ENCODE results near the gene RELA. TPM values are rescaled to one million over a fixed set of nuclear protein-coding genes. Genes with fewer than 3 reads are reported as not detected.

The RELA gene
- total RNA-seq, 2 experiments from 2014 or later = 78.9 to 80.2 TPM

DNA sequence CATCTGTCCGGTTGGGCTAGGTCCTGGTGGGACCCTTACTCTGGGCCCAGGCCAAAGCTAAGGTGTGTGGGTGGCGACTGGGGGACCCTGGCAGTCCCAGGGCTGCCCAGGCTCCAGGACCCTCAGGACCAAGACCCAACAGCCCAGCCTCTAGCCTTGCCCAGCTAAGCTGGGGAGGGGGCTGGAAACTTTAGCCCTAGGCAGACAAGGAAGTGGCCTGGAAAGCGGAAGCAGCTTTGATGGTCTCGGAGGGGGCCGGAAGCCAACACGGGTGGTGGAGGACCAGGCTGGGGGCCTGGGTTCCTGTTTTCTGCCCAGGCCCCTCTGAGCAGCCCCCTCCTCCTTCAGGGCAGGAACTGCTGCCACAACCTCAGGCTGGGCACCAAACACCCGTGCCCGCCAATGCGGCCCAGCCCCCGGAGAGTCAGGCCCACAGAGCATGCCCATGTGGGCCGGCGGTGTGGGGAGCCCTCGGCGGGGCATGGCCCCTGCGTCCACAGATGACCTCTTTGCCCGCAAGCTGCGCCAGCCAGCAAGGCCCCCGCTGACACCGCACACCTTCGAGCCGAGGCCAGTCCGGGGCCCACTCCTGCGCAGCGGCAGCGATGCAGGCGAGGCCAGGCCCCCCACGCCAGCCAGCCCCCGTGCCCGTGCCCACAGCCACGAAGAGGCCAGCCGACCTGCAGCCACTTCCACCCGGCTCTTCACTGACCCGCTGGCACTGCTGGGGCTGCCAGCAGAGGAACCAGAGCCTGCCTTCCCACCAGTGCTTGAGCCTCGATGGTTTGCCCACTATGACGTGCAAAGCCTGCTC is 22.0 kb downstream of the RELA start:
- POLR2A ChIA-PET = interaction anchor here (0.5 to 6.3 kb wide), 4 partner anchors 11 to 239 kb away, joined by 4 to 39 read pairs (median 10); partner anchors contain the start of genes CTSW and RELA

DNA sequence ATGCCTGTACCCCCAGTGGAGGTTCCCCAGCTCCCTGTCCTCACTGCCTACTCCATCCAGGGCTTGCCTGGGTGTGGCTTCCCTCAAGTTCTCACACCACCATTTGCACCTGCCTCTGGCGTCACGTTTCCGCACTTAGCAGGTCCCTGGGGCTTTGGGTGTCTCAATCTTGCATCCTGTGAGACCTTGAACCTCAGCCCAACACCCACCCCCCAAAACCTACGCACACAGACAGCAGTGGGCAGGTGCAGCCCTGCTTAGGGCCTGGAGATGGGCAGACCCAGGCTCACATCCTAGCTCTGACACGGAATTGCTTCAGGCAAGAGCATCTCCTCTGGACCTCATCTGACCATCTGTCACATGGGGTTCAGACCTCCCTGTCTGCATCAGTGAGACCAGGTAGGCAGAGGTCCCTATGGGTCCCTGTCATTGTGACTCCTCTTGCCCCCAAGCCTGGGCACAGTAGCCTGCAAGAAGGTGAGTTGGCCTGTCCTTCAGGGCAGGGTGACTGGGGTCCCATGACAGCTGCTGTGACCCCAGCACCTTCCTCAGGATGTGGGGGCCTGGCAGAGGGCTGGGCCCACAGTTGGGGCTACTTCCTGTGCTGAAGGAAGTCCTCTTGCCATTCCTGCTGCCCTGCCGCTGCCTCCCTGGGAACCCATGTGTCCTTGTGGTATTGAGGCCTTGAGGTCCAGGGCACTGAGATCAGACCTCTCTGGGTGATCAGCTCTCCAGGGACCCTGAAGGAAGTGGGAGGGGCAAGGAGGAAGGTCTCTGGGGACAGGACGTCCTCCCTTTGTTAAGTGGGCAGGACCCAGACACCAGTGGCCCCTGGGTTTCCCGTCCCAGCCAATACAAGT is 22.9 kb downstream of the RELA start:
- CTCF ChIA-PET = interaction anchor here (0.6 to 1.9 kb wide), 8 partner anchors 8 to 220 kb away, joined by 3 to 5 read pairs (median 4); partner anchors contain the start of genes KAT5 and MUS81
- POLR2A ChIA-PET = interaction anchor here (0.5 to 6.3 kb wide), 4 partner anchors 12 to 240 kb away, joined by 4 to 39 read pairs (median 10); partner anchors contain the start of genes CTSW and RELA

More for the DNA sequence above, 22.0 kb downstream of the RELA start:
- CTCF ChIA-PET = interaction anchor here (0.6 to 1.4 kb wide), 4 partner anchors 9 to 71 kb away, joined by 3 to 5 read pairs (median 4); partner anchors contain the start of gene KAT5

DNA sequence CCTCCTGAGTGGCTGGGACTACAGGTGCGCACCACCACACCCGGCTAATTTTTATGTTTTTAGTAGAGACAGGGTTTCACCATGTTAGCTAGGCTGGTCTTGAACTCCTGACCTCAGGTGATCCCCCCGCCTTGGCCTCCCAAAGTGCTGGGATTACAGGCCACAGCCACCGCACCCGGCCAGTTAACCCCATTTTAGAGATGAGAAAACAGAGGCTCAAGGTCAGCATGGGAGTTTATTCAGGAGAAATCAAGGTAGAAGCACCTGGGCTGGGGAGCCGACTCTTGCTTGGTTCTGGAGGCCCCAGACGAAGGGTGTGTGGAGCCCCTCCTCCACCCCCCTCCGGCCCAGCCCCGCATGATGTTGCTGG is 23.5 kb downstream of the RELA start:
- ChIA-PET POLR2A (interaction anchor here (1.3 to 6.3 kb wide), 3 partner anchors 13 to 24 kb away, joined by 3 to 39 read pairs (median 17); partner anchors contain the start of gene RELA), CTCF (interaction anchor here (0.7 to 2.0 kb wide), 9 partner anchors 12 to 221 kb away, joined by 3 to 6 read pairs (median 4); partner anchors contain the start of genes MAP3K11, MUS81 and PCNX3)

DNA sequence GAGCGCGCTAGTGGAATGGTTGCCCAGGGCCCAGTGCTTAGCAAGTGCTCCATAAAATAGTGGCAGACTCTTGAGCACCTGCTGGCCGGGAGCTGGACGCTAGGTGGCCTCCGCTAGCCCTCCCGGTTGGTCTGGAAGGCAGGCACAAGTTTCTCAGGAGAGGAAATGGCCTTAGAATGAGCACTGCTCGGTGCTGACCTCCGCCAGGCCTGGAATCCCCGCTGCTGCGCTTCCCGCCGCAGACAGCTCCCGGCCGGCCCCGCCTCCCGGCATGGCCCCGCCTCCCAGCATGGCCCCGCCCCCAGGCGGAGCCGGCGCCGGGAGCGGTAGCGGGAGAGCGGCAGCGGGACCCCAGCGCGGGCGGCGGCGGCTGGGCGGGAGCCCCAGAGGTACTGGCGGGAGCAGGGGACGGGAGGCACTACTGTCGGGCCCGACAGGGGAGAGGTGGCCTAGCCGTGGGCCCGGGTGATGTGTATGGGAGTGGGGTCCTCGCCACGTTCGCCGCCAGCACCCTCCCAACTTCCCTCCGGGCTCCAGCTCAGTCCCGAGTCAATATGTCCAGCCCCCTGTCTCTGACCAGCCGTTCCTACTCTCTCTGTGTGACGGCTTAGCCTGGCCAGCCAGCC is 24.8 kb downstream of the RELA start, which contains the start of gene SIPA1:
TSS of gene SIPA1 (plus strand) at position 308 of the 626 bp plus-strand sequence. CDS start 2,821 bp downstream, outside the sequence.
- POLR2A ChIA-PET = interaction anchor here (0.6 to 6.3 kb wide), 8 partner anchors 12 to 250 kb away, joined by 3 to 39 read pairs (median 3); partner anchors contain the start of genes FIBP and PCNX3
- CTCF ChIA-PET = interaction anchor here (0.6 to 2.0 kb wide), 12 partner anchors 8 to 250 kb away, joined by 3 to 6 read pairs (median 4); partner anchors contain the start of genes FIBP, MAP3K11, MUS81 and PCNX3

DNA sequence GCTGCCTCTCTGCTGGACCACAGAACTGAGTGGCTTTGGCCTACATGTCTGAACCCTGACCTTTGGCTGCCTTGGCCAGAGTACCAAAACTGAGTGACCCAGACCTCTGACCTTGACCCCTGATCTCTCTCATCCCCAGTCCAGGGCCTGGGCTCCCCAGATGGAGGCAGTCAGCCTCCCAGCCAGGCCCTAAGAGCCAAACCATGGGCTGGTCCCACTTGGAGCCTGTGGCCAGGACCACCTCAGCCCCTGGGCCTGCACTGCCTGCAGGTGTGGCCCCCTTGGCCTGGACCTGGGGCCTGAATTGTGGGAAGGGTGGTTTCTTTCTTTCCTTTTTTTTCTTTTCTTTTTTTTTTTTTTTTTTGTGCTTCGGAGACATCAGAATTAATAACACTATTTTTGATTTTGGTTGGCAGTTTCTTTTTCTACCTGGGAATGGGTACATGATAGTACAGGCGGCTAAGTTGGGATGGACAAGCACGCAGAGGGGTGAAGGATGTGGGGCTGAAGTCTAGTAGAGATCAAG is 25.6 kb downstream of the RELA start:
- ChIA-PET POLR2A (interaction anchor here (0.6 to 6.3 kb wide), 4 partner anchors 15 to 111 kb away, joined by 3 to 39 read pairs (median 10); partner anchors contain the start of gene PCNX3), CTCF (interaction anchor here (0.9 to 2.0 kb wide), 5 partner anchors 8 to 71 kb away, joined by 3 to 6 read pairs (median 4); partner anchors contain the start of genes PCNX3 and RELA)

DNA sequence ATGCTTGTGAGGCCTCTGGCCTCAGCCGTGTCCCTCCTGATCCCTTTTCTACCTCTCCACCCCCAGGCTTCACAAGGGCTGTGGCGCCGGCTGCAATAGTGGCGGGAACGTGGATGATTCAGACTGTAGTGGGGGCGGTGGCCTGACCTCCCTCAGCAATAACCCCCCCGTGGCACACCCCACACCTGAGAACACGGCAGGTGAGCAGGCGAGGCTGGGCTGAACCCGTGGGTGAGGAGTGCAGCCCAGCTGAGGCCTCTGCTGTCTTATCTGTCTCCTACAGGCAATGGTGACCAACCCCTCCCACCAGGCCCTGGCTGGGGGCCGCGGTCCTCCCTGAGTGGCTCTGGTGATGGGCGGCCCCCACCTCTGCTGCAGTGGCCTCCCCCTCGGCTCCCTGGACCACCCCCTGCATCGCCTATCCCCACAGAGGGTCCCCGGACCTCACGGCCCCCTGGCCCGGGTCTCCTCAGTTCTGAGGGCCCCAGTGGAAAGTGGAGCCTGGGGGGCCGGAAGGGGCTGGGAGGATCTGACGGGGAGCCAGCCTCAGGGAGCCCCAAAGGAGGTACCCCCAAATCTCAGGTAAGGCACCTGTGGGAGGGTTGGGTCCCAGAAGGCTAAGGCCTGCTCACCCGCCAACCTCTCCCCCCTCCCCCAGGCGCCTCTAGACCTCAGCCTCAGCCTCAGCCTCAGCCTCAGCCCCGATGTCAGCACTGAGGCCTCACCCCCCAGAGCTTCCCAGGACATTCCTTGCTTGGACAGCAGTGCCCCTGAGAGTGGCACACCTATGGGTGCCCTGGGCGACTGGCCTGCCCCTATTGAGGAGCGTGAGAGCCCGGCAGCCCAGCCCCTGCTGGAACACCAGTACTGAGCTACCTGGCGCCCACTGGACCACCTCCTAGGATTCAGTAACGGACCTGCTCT is 26.3 kb downstream of the RELA start:
- ChIA-PET POLR2A (interaction anchor here (0.7 to 6.3 kb wide), 2 partner anchors 15 to 70 kb away, joined by 11 to 39 read pairs; no protein-coding TSS in a partner anchor), CTCF (no interaction called here)

DNA sequence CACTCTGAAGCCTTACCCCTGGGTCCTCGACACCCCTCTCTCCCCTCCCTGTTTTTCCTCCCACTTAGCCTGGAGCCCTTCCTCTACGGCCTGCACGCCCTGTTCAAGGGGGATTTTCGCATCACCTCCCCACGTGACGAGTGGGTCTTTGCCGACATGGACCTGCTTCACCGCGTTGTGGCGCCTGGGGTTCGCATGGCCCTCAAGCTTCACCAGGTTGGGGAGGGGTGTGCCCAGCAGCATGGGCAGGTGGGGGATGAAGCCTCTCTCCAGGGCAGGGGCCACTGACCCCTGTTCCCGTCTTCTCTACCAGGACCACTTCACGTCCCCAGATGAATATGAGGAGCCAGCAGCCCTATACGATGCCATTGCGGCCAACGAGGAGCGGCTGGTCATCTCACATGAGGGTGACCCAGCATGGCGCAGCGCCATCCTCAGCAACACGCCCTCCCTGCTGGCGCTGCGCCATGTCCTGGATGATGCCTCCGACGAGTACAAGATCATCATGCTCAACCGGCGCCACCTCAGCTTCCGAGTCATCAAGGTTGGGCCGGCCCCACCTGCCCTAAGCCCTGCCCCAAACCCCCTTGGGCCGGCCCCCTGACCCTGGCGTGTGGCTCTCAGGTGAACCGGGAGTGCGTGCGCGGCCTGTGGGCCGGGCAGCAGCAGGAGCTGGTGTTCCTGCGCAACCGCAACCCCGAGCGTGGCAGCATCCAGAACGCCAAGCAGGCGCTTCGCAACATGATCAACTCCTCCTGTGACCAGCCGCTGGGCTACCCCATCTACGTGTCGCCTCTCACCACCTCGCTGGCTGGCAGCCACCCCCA is 27.6 kb downstream of the RELA start:
- ChIA-PET POLR2A (no interaction called here), CTCF (no interaction called here)

DNA sequence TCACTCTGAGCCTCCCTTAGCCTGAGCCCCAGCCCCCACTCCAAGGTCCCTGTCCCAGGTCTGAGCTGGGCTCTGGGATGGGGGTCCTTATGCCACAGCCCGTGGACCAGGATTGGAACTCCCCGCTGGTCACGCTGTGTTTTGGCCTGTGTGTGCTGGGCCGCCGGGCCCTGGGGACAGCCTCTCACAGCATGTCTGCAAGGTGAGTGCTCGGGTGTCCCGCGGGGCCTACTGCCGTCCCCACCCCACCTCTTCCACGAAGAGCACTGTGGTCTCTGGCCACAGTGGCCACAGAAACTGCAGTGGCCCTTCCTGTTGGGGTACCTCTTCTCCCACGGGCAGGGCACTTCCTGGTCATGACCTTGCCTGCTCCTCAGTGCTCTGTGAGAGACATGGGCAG is 28.3 kb downstream of the RELA start:
- POLR2A ChIA-PET = no interaction called here
- CTCF ChIA-PET = no interaction called here

DNA sequence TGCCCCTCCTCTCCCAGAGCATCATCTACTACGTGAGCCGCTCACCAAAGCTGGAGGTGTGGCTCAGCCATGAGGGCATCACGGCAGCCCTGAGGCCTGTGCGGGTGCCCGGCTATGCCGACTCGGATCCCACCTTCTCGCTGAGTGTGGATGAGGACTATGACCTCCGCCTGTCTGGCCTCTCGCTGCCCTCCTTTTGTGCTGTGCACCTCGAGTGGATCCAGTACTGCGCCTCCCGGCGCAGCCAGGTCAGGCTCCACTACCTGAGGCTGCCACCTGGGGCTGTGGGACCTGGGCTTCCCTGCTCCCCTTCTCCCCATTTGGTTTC is 28.6 kb downstream of the RELA start:
- ChIA-PET POLR2A (no interaction called here), CTCF (interaction anchor here (0.9 to 1.3 kb wide), 2 partner anchors 77 to 183 kb away, joined by 3 to 4 read pairs; no protein-coding TSS in a partner anchor)

DNA sequence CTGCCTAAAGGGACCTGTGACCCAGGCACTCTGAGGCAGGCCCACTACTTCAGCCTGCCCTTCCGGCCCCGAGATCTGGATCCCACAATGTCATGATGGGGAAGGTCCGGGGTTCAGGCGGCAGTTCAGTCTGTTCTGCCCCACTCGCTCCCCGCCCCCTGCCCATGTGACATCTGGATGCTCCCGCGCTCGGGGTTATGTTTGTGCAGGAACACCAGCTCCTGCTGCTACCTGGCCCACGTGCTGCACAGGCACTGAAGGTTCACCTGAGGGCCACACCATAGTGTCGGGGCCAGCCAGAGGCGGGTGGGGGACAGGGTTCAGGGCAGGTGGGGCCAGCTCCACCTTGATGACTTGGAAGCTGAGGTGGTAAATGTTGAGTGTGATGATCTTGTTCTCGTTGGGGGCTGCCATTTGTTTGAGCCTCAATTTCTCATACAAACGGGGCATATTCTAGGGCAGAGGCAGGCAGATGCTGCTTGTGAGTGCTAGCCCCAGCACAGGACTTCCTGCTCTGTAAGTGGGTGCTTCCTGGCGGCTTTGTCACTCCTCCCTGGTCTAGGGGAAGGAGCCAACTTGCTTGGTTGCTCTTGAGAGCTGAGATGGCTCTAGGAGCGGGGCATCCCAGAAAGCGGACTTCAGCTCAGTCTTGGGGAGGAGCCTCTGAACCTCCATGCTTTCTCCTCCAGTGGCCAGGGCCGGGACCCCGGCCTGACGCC is 29.2 kb downstream of the RELA start:
- CTCF ChIA-PET = interaction anchor here (0.9 to 1.7 kb wide), 4 partner anchors 11 to 184 kb away, joined by 3 to 7 read pairs (median 4); no protein-coding TSS in a partner anchor
- POLR2A ChIA-PET = interaction anchor here (0.9 kb wide), 1 partner anchor 11 kb away, joined by 3 read pairs; no protein-coding TSS in a partner anchor

DNA sequence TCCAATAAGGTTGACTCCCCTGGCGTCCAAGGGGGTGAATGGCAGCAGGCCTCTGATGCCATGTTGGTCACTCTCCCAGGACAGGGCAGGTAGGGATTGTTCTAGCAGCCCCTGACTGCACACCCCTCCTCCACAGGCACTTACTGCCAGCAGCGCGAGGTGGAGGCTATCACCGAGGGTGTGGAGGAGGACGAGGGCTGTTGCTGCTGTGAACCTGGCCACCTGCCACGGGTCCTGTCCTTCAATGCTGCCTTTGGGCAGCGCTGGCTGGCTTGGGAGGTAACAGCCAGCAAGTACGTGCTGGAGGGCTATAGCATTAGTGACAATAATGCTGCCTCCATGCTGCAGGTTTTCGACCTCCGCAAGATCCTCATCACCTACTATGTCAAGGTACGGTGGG is 32.5 kb downstream of the RELA start:
- ChIA-PET POLR2A (interaction anchor here (0.8 kb wide), 1 partner anchor 9 kb away, joined by 3 read pairs; no protein-coding TSS in a partner anchor), CTCF (no interaction called here)

DNA sequence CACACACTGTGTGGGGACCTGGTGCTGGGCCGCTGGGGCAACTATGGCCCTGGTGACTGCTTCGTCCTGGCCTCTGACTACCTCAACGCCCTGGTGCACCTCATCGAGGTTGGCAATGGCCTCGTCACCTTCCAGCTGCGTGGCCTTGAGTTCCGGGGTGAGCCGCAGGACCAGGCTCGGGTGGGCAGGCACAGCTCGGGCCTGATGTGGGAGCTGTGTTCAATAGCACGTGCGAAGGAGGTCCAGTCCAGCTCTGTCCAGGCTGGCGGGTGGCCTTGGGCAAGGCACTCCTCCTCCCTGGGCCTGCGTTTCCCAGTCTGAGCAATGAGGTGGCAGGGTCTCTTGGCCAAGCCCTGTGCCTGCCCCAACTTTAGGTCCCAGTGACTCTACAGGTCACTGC is 33.1 kb downstream of the RELA start:
- CTCF ChIA-PET = interaction anchor here (0.9 kb wide), 1 partner anchor 8 kb away, joined by 3 read pairs; the partner anchor contains the start of gene SIPA1
- POLR2A ChIA-PET = no interaction called here

DNA sequence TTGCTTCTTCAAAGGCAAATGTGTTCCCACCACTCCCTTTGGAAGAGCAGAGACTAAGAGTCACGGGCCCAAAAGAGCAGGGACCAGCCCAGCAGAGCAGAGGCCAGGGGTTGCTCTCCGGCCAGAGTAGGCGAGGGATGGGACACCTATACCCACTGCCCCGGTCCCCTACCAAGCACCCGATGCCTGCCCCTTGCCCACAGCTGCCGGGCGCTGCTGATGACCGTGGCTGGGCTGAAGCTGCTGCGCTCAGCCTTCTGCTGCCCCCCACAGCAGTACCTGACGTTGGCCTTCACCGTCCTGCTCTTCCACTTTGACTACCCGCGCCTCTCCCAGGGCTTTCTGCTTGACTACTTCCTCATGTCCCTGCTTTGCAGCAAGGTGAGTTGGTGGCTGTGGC is 35.5 kb downstream of the RELA start:
- CTCF ChIA-PET = interaction anchor here (0.5 to 1.8 kb wide), 7 partner anchors 10 to 504 kb away, joined by 3 to 9 read pairs (median 3); partner anchors contain the start of genes KAT5 and SIPA1
- POLR2A ChIA-PET = interaction anchor here (0.5 kb wide), 1 partner anchor 341 kb away, joined by 3 read pairs; no protein-coding TSS in a partner anchor

DNA sequence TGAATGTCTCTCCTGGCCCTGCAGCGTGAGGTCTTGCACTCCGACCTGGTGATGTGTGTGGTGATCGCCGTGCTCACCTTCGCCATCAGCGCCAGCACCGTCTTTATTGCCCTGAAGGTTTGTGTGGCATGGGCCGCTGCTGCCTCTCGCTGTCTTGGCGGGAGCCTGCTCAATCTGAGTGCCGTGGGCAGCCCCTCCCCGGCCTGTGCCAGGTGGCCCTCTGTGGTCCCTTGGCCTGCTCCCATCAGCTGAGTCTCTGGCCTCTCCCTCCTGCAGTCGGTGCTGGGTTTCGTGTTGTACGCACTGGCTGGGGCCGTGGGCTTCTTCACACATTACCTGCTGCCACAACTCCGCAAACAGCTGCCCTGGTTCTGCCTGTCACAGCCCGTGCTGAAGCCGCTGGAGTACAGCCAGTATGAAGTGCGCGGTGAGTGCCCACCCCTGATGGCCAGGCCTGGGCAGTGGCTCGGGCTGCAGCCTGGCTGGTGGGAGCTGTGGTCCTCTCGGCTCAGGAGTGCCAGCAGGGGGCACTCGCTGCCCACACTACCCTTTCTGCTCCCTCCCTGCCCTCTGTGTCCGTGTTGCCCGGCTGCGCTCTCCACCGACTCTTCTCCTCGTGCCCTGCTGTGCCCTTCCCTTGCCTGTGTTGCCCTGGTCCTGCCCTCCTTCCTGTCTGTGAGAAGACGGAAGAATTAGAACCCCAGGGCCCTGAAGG is 36.9 kb downstream of the RELA start:
- CTCF ChIA-PET = interaction anchor here (0.6 to 2.3 kb wide), 13 partner anchors 9 to 757 kb away, joined by 3 to 9 read pairs (median 4); partner anchors contain the start of genes AP5B1, EHBP1L1, KAT5 and MUS81
- POLR2A ChIA-PET = interaction anchor here (0.7 kb wide), 1 partner anchor 13 kb away, joined by 3 read pairs; the partner anchor contains the start of gene SIPA1
